ENCODE measurements around the gene FCGBP. TPM values are rescaled to one million over a fixed set of nuclear protein-coding genes. Genes with fewer than 3 reads are reported as not detected.

Gene FCGBP
- polyA plus RNA-seq, 1 donor (not counting 4 experiments of a cell fraction or from before 2014, with no cell fraction given): 0.10 TPM

DNA sequence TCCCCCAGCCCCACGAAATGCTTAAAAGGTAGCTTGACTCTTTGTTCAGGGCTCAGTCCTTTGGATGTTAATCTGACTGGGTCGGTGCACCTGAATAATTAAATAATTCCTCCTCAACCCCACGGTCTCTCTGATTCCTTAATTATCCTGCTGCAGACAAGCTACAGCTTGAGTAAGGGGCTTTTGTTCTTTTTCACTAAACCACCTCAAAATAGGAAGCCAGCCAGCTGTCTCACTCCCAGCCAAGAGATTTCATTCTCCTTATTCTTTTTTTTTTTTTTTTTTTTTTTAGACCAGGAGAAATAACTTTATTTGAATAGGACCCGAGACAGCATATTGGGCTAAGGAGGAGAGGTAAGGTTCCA, 7.9 kb upstream of the FCGBP start:
- no peak for DNase-seq (ENCODE audit: low read depth, low spot score)
- Histone ChIP-seq H3K9ac (ENCODE audit: control insufficient read depth, extremely low read depth, insufficient read depth, low read length) (no peak overlapping the region), H3K9me1 (ENCODE audit: control insufficient read depth, extremely low read depth, insufficient read depth, low read length) (no peaks in the 10 kb centered on the region), H2AFZ (ENCODE audit: control insufficient read depth, low read length) (no peak overlapping the region), H3K36me3 (ENCODE audit: control insufficient read depth in 2 of 2, extremely low read depth in 1 of 2, insufficient read depth in 2 of 2, low read length in 2 of 2) (no peaks in the 10 kb centered on the region), H3K27me3 (ENCODE audit: control insufficient read depth, extremely low read depth, insufficient read depth, low read length) (no peaks in the 10 kb centered on the region), H3K27ac (ENCODE audit: control insufficient read depth, insufficient read depth, low read length) (no peak overlapping the region), H3K4me3 (ENCODE audit: control insufficient read depth in 2 of 3, extremely low read depth in 1 of 3, insufficient read depth in 2 of 3, low read depth in 1 of 3, low read length in 3 of 3) (no peak overlapping the region), H3K4me2 (ENCODE audit: control insufficient read depth, extremely low read depth, insufficient read depth, low read depth, low read length) (no peak overlapping the region), H3K9me3 (ENCODE audit: control insufficient read depth, low read depth, low read length) (no peaks in the 10 kb centered on the region), H3K4me1 (ENCODE audit: control insufficient read depth, extremely low read depth, insufficient read depth, low read length) (peaks cover 10% of the 10 kb centered on the region), H3K79me2 (ENCODE audit: control insufficient read depth, insufficient read depth, low read length) (no peaks in the 10 kb centered on the region), H4K20me1 (ENCODE audit: control insufficient read depth, extremely low read depth, insufficient read depth, low read length) (no peaks in the 10 kb centered on the region)
- TF ChIP-seq EZH2 (IDR thresholded peaks at IDR 0.05; ENCODE audit: low read length): no peak
- TF ChIP-seq CTCF (optimal IDR thresholded peaks at IDR 0.05 in 1 of 3, IDR thresholded peaks at IDR 0.05 in 1 of 3, conservative IDR thresholded peaks at IDR 0.05 in 1 of 3; ENCODE audit: extremely low read depth in 1 of 3, insufficient read depth in 2 of 3, low read length in 3 of 3): no peak
- FAIRE-seq: no peak
- dilution Hi-C loops (cut with MboI; ENCODE audit: extremely low pct_ligation_motif_present, low sequenced_read_pairs): no loop called here

GRCh38 chr19:39941615-39942365, 7.4 kb upstream of the FCGBP start:
- H3K9me3 ChIP-seq (ENCODE audit: control insufficient read depth, low read depth, low read length): no peaks in the 10 kb centered on the region
- no peaks in the 10 kb centered on the region for H3K9me1 ChIP-seq (ENCODE audit: control insufficient read depth, extremely low read depth, insufficient read depth, low read length)
- no peak for DNase-seq (ENCODE audit: low read depth, low spot score)
- no peak overlapping the region for H3K4me3 ChIP-seq (ENCODE audit: control insufficient read depth in 2 of 3, extremely low read depth in 1 of 3, insufficient read depth in 2 of 3, low read depth in 1 of 3, low read length in 3 of 3)
- H3K36me3 ChIP-seq (ENCODE audit: control insufficient read depth in 2 of 2, extremely low read depth in 1 of 2, insufficient read depth in 2 of 2, low read length in 2 of 2): no peaks in the 10 kb centered on the region
- H3K27ac ChIP-seq (ENCODE audit: control insufficient read depth, insufficient read depth, low read length): no peak overlapping the region
- H3K4me2 ChIP-seq (ENCODE audit: control insufficient read depth, extremely low read depth, insufficient read depth, low read depth, low read length): peak overlapping the region; percentile 45
- dilution Hi-C loops (cut with MboI; ENCODE audit: extremely low pct_ligation_motif_present, low sequenced_read_pairs): no loop called here
- no peak overlapping the region for H2AFZ ChIP-seq (ENCODE audit: control insufficient read depth, low read length)
- H3K4me1 ChIP-seq (ENCODE audit: control insufficient read depth, extremely low read depth, insufficient read depth, low read length): peaks cover 10% of the 10 kb centered on the region
- no peak overlapping the region for H3K9ac ChIP-seq (ENCODE audit: control insufficient read depth, extremely low read depth, insufficient read depth, low read length)
- H3K79me2 ChIP-seq (ENCODE audit: control insufficient read depth, insufficient read depth, low read length): no peaks in the 10 kb centered on the region
- no peaks in the 10 kb centered on the region for H4K20me1 ChIP-seq (ENCODE audit: control insufficient read depth, extremely low read depth, insufficient read depth, low read length)
- TF ChIP-seq CTCF (optimal IDR thresholded peaks at IDR 0.05 in 1 of 3, IDR thresholded peaks at IDR 0.05 in 1 of 3, conservative IDR thresholded peaks at IDR 0.05 in 1 of 3; ENCODE audit: extremely low read depth in 1 of 3, insufficient read depth in 2 of 3, low read length in 3 of 3) (no peak), EZH2 (IDR thresholded peaks at IDR 0.05; ENCODE audit: low read length) (no peak)
- no peaks in the 10 kb centered on the region for H3K27me3 ChIP-seq (ENCODE audit: control insufficient read depth, extremely low read depth, insufficient read depth, low read length)
- no peak for FAIRE-seq

All from keratinocyte (primary cell).